ENCODE results near the gene GRIN2A. TPM values are rescaled to one million over a fixed set of nuclear protein-coding genes. Genes with fewer than 3 reads are reported as not detected.

The GRIN2A gene
- total and polyA plus RNA-seq, 12 donors: 0.07 to 1.2 (median 0.32) TPM; not detected in 2

- WGBS, 4 donors: 87 to 92% (median 90%) methylated on average over 2 of the region's 2 CpGs
- intact Hi-C loops (cut with DNase I): no loop called here
- DNase-seq: no peak
Observed at GRCh38 chr16:10169904-10170410, 12.3 kb downstream of the GRIN2A start.

GRCh38 chr16:10169031-10169430 is 13.2 kb downstream of the GRIN2A start:
- Histone ChIP-seq H3K4me3 (no peak overlapping the region), H3K27me3 (no peaks in the 10 kb centered on the region), H3K4me1 (replicated peaks in 1 of 2) (no peaks in the 10 kb centered on the region), H3K27ac (no peak overlapping the region), H3K9me3 (replicated peaks in 1 of 3) (no peaks in the 10 kb centered on the region), H3K36me3 (replicated peaks in 1 of 2) (no peaks in the 10 kb centered on the region)
- TF ChIP-seq CTCF (IDR thresholded peaks at IDR 0.05): no peak
- TF ChIP-seq POLR2A (IDR thresholded peaks at IDR 0.05): no peak
- 77 to 93% (median 88%) methylated on average over 3 of the region's 3 CpGs for WGBS, 4 donors
- no peak for DNase-seq
- intact Hi-C loops (cut with DNase I): no loop called here

More at GRCh38 chr16:10169904-10170410, 12.3 kb downstream of the GRIN2A start:
- Histone ChIP-seq H3K27me3 (no peaks in the 10 kb centered on the region), H3K36me3 (replicated peaks in 1 of 2) (no peaks in the 10 kb centered on the region), H3K4me3 (no peak overlapping the region), H3K9me3 (replicated peaks in 1 of 3) (no peaks in the 10 kb centered on the region), H3K4me1 (replicated peaks in 1 of 2) (no peaks in the 10 kb centered on the region), H3K27ac (no peak overlapping the region)
- no peak for TF ChIP-seq POLR2A (IDR thresholded peaks at IDR 0.05)
- no peak for TF ChIP-seq CTCF (IDR thresholded peaks at IDR 0.05)

GRCh38 chr16:10168258-10168657 is 14.0 kb downstream of the GRIN2A start:
- no peaks in the 10 kb centered on the region for H3K4me1 ChIP-seq (replicated peaks in 1 of 2)
- no peaks in the 10 kb centered on the region for H3K36me3 ChIP-seq (replicated peaks in 1 of 2)
- no peak overlapping the region for H3K4me3 ChIP-seq
- intact Hi-C loops (cut with DNase I): no loop called here
- no peak overlapping the region for H3K27ac ChIP-seq
- DNase-seq: peak in 1 of 7 donors; percentile 10
- H3K27me3 ChIP-seq: no peaks in the 10 kb centered on the region
- WGBS, 4 donors: 73 to 100% (median 84%) methylated on average over 1 of the region's 1 CpG
- no peak for TF ChIP-seq POLR2A (IDR thresholded peaks at IDR 0.05)
- no peak for TF ChIP-seq CTCF (IDR thresholded peaks at IDR 0.05)
- H3K9me3 ChIP-seq (replicated peaks in 1 of 3): no peaks in the 10 kb centered on the region

- Histone ChIP-seq H3K27ac (no peak overlapping the region), H3K36me3 (replicated peaks in 1 of 2) (no peaks in the 10 kb centered on the region), H3K4me1 (replicated peaks in 1 of 2) (no peaks in the 10 kb centered on the region), H3K4me3 (no peak overlapping the region), H3K27me3 (no peaks in the 10 kb centered on the region), H3K9me3 (replicated peaks in 1 of 3) (no peaks in the 10 kb centered on the region)
- DNase-seq: no peak
- no peak for TF ChIP-seq CTCF (IDR thresholded peaks at IDR 0.05)
- 71 to 90% (median 79%) methylated on average over 1 of the region's 1 CpG for WGBS, 4 donors
- intact Hi-C loops (cut with DNase I): no loop called here
Observed at GRCh38 chr16:10165643-10166042, 16.6 kb downstream of the GRIN2A start.

Data from adrenal gland (tissue), 12 donors.